Midbrain (tissue), 1 donor: Measurements from ENCODE around the gene USP25.
"Not testable (repeated sequence)": the region's sequence is repeated elsewhere in the genome, so short reads cannot be mapped to it uniquely, and the experiment has no call there.

Source experiments
- DNase-seq: peaks from one replicate; lab custom pipeline; 2025; lab: John Stamatoyannopoulos, UW

Gene USP25

DNA sequence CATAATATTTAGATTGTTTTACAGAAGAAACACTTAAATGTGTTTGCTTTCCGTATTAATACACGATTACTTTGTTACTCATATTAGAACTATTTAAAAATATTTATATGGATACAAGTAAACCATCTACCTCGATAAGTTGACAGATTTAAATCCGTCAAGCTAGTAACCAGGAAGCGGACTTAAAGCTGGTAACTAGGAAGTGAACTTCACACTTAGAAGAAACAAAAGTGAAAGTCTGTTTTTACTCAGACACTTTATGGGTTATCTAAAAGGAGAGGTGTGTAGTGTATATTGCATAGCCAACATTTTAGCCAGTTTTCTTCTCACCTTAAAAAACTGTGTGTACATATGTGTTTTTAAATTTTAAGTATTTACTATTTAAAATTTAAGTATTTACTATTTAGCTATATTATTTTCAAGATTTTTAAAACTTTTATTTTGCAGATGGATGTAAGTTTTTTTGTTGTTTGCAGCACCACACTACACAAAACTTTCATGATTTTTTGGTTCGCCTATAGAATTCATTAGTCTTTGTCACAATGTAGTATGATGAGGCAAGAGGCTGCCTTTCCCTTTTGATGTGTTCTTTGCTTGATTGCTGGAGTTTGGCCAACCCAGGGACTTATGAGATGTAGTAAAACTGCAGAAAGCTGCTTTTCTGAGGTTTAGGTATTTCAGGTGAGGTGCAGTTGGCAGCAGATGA is 2.7 kb downstream of the USP25 start:
- no peak for DNase-seq

DNA sequence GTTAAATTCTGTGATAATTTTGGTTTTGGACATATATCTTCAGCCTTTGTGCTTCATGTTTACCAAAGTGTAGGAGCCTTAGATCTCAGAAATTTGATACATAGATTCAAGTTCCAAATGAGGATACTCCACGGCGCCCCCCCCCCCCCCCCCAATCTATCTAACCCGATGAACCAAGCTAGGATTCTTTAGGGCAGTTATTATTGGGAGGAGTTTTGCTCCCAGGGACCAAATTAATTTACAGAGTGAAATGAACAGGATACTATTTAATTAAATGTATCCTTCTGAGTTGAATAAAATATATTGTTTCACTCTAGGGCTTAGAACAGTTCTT is 3.2 kb downstream of the USP25 start:
- DNase-seq = no peak

DNA sequence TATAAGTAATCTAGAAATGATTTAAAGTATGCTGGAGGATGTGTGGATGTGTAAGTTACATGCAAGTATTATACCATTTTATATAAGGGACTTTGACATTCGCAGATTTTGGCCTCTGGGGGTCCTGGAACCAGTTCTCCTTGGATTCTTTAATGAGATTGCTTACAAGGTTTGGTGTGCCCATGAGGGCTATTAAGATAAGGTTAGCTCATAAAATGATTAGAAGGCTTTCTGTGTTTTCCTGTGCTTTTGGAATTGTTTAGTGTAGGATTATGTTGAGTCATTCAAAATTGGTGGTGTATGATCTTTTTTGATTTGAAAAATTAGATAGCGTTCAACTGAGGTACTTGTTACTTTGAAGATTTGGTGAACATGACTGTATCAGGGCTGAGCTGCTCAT is 5.6 kb downstream of the USP25 start:
- DNase-seq = no peak

DNA sequence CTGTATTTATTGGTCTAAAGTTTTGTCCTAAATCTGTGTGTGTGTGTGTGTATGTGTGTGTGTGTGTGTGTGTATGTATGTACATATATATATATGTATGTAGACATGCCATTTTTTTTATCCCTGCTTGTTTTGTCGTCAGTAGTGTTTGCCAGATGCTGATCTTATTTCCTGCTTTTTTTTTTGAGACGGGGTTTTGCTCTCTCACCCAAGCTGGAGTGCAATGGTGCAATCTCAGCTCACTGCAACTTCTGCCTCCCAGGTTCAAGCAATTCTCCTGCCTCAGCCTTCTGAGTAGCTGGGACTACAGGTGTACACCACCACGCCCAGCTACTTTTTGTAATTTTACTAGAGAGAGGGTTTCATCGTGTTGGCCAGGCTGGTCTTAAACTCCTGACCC is 6.1 kb downstream of the USP25 start:
- not testable (repeated sequence) for DNase-seq

DNA sequence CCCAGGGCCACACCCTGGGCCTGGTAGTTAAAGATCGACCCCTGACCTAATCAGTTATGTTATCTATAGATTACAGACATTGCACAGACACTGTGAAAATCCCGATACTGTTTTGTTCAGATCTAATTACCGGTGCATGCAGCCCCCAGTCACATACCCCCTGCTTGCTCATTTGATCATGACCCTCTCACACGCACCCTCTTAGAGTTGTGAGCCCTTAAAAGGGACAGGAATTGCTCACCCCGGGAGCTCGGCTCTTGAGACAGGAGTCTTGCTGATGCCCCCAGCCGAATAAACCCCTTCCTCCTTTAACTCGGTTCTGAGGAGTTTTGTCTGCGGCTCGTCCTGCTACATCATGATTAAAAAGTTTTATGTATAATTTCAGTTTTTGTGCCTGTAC is 9.0 kb downstream of the USP25 start:
- not testable (repeated sequence) for DNase-seq

DNA sequence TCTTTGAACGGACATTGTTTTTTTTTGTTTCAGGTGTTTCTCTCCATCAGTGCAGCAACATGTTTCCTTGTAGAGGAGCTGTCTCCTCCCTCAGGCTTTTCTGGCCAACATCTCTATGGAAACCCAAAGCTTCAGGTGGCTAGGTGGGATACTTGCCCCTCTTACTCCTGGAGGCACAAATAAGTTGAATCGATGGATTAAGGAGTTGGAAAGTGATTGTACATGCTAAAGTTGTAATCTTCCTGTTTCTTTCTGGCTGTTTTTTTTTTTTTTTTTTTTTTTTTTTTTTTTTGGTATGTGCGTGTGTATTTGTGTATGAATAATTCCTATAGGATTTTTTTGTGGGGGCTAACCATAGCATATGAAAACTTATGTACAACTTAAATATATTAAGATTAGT is 10.6 kb downstream of the USP25 start:
- no peak for DNase-seq

DNA sequence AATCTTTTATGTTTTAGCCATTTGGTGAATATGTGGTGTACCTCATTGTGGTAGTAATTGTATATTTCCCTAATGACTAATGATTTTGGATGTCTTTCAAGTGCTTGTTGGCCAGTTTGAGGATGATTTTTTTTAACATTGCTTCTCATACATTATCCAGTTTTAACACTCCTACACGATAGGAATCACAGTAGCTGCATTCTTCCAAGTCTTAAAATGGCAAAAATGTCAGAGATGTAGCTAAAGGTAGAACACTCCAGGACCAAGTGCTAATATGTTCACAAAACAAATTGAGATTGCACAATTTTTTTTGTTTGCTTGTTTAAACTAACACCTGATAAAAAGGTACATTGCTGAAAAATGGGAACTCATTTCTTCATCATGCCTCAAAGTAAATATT is 11.7 kb downstream of the USP25 start:
- DNase-seq = no peak

DNA sequence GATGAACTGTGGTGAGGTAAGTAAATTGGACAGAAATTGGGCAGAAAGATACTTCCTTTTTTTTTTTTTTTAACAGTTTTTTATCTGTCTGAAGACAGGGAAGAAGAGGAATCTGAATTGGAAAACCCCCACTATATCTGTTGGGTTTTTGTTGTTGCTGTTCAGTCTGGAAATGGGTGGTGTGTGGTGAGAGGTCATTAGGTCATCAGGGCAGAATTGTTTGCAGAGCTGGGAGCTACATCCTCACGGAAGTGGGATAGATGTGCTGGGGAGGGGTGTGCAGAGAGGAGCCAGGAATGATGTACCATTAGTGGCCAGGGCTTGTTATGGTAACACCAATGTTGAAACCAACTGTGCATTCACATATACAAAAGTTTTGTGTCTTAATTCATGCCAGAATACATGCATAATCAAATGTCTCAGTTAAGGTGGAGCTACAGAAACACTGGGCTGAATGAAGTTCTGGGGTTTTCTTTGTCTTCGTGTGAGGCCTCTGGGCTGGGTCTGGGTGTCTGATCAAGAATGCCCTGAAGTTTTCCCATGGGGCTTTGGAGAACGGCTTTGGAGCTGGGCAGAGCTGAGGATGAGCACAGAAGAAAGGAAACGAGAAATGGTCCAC is 12.4 kb downstream of the USP25 start:
- DNase-seq = no peak

DNA sequence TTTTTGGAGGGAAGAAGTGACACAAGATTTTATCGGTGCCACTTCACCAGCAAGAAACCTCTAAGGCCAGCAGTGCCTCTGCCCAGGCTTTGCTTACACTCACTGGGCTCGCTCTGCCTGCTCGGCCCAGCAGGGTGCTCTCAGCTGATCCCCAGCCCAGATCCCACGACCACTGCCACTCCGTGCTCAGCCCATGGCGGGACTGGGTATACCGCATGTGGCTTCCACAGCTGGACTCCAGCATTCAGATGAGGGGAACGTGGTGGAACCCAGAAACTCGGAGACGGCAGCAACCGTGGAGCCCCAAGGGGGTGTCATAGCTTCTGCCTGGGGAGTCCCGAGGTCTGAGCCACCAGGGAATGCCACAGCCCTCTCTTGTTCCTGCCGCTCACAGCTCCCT is 12.9 kb downstream of the USP25 start:
- DNase-seq = no peak

DNA sequence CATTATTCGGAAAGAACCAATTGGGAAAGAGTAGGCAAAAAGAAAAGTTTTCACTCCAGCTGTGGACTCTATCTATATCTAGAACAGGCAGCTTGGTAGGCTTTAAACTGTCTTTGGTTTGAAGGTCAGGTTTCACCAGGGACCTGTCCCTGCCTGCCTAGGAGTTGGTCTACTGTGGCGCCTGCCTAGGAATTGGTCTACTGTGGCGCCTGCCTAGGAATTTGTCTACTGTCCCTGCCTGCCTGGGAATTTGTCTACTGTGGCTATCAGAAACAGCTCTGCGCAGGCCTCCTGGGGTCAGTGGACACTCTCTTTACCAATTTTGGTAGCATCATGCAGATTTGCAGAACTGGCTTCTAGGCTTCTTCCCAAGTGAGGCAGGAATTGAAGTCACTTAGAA is 13.8 kb downstream of the USP25 start:
- DNase-seq = no peak

DNA sequence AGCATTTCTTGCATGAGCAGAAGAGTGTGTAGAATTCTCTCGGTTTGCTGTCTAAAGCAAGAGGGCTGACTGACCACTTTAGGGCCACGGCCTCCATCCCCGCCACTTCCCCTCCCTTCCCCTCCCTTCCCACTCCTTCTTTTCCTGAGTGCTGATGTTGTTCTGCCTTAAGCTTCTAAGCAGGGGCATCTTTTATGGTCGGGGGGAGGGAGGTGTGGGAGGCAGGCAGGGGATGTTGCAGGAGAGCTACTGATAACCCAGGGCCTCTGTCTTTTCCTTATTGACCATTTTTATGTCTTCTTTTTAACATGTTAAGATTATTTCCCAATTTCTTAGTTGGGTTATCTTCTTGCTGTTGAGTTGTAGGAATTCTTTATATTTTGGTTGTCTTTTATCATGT is 15.1 kb downstream of the USP25 start:
- DNase-seq = no peak

DNA sequence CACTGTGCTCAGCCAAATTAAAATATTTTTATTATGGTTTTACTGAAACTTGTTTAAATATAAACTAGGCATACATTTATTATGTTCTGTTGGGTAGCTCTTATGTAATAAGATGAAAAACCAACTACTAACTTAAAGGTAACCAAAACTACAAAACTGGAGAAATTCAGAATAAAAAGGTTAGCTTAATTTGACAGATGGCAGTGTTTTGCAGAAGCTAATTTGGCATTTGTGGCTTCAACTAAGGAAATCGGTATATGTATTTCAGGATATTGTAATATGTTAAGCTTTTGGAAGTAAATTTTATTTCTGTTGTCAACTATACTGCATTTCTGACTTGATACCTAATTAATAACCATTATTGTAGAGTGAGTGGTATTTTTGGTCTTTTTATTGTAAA is 18.8 kb downstream of the USP25 start:
- no peak for DNase-seq

DNA sequence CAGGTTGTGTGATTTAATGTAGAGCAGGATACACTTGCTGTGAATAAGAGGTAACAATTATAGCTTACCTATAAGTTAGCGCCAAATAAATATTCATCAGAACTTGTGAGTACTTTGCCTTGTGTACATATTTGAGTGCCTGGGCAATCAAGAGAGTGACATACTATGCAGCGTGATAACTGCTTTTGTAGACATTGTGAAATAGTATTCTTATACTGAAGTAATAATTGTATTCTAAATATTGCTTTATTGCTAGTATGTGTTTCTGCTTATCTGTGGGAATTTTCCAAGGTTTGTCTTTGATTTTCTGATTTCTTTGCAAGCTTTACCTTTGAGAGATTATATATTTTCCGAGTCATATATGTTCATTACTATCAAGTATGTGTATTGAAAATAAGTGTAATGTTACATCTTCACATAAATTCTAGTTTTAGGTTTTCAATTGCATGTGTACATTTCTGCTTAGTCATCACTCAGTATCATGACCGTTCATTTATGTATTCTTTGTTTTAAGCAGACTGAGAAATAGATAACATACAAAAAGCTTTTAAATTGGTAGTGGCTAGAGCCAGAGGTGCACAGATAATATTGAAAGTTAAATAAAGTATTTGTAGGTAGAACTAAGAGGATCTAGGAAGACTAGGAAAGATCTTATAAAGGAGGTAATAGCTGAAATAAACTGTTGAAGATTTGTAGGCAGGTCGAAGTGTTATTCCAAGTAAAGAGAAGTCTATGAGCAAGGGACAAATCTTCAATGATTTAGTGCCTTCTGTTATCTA is 19.5 kb downstream of the USP25 start:
- no peak for DNase-seq

DNA sequence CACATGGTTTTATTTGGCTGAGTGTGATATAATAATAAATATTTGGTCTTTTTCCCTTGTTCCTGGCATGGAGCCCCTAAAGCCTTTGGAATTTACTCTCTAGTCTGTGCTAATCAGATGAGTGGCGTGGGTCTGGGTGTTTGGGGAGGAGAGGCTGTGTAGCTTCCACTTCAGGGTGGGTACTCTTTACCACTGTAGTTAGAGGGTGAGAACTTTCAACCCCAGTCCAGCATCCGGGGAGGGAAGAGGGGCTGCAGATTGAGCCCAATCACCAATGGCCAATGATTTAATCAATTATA is 20.0 kb downstream of the USP25 start:
- no peak for DNase-seq

DNA sequence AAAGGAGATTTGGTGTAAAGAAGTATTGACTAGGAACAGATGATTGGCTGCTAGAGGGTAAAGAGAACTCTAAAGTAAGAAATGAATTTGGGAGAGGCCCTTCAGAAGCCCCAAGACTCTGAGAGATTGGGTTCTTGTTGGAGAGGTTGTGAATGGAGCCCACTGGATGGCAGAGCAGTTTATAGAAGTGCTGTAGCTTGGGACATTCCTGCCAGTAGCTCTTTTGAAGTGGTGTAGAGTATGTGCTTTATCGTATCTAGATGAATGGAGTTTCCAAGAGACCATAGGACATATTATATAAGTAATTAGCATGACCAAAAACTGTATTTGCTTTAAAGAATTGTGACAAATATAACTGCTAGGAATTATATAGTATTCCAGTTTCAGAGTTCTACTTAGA is 21.3 kb downstream of the USP25 start:
- DNase-seq = no peak

DNA sequence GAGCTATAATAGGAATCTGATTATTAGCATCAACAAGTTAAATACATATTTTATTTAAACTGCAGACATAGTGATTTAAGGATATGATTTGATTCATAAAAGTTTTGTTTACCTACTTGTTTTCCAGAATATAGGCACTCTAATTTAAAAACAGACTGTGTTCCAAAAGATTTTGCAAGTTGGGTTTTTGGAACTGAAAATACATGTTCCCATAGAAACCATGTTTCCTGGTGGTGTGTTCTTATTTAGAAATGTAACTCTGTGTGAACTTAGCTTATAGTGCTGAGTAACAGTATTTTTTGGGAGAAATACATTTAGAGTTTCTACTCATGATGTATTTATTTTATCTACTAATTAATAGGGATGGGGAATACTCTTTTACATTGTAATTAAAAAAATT is 21.8 kb downstream of the USP25 start:
- no peak for DNase-seq

DNA sequence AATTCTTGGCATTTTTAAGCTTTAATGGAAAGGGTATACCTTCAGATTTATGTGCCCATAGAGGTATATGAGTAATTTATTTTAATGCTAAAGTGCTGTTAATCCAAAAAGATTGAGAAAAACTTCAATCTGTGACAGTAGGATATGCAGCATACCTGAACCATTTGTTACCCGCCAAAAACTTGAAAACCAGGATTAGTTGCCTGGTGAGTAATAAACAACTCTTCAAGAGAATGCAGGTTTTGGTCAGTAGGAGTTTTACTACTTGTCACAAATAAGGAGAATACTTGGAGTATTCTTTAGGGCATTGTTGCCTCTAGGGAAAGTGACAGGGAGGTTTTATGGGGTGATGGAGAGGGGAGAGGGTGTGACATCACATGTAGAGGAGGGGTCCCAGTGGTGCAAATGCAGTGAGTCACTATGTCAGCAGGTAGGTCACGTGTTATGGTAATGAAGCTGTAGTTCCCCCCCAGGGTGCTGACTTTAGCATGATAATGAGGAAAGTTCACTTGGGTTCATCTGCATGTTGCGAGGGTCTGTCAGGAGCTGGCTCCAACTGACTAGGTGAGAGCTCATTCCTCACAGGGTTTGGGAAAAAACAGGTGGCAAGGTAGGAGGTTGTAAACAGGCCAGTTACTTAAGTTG is 23.1 kb downstream of the USP25 start:
- DNase-seq = no peak

DNA sequence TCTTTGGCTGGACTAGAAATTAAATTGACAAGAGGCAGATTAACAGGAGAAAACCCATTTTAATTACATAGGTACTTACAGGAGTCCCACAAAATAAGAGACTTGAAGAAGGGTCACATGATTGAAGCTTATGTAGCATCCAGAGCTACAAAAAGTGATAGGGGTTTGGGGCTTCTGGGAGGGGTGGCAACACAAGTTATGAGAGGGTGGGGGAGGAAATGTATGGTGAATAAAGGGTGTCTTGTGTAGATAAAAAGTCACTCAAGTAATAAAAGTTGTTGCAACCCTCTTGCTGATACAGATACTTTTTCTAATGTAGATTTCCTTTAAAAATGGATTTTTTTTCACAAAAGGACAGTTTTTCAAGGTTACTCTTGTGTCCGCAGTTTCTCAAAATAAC is 24.0 kb downstream of the USP25 start:
- no peak for DNase-seq

DNA sequence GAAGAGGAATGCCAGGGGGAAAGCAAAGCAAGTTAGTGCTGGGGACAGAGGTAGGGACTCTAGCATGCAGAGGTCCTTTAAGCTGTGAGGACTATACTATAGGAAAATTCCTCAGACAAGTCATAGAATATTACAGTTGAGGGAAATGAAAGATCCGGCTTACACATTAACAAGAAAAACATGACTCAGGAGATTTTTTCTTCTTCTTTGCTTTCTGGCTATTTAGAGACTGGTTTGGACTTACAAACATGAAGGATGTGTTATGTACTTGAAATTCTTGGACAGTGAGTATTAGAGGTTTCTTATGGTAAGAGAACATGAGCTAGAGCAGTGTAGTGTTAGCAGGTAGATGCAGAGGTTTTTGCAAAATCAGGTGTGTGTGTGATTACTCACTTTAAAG is 24.9 kb downstream of the USP25 start:
- no peak for DNase-seq

DNA sequence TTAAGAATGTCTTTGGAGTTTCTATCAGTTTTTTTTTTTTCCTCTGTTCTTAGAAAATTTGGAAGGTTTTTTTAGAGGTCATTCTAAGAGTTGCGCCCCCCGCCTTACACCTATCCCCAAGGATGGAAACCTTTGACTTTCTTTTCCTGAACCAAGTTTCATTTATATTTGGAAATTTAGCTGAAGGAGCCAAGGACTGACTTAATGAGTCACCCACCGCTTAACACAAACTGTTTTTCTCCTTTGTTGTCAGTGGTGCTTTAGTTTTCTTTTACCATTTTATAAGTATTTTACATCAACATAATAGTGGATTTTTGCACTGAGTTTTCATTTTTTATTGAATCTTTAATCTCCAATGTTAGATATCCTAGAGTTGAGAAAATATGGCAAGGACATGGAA is 25.3 kb downstream of the USP25 start:
- no peak for DNase-seq

DNA sequence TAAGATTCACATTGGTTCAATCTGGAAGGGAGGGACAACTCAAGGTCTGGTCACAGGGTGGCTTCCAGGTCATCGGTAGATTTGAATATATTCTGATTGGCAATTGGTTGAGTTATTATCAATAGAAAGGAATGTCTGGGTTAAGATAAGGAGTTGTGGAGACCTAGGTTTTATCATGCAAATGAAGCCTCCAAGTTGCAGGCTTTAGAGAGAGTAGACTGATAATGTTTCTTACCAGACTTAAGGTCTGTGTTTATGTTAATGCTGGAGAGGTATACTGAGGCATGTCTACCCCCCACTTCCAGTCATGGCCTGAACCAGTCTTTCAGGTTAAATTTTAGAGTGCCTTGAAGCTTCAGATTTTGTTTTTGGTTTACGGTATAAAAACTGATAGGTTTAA is 29.7 kb downstream of the USP25 start:
- DNase-seq = no peak

DNA sequence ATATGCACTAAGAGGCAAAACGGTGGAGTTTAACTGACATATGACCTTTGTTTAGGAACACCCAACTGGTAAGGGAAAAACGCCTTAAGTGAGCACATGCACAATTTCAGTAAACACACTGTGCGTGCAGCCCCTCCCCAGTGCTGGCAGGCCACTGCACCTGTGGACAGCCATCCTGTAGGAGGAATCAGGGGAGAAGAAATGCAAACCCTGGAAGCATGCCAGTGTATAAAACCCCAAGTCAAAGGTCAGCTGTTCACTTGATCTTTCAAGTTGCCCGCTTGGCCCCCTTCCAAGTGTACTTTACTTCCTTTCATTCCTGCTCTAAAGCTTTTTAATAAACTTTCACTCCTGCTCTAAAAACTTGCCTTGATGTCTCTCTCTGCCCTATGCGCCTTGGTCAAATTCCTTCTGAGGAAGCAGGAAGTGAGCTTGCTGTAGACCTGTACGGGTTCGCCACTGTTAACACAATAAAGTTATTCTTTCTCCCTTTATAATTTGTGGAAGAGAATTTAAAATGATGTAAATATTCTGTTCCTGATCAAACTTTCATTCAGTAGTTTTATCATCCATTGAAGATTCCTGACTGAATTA is 31.8 kb downstream of the USP25 start:
- DNase-seq = no peak

DNA sequence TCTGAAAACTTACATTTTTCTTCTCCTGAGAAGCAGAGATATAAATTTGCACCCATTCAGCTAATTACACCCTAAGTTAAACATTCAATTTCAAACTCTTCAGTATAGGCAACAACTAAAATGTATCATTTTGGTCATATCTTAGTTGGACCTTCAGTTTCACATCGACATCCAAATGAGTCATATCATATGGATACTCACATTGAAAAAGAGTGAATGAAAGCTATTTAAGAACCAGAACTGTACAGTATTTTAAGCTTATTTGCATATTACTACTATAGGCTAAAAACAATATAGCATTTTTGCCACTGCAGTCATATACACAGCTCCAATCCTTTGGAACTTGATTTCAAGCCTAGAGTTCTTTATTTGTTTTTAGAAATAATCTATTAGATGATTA is 33.6 kb downstream of the USP25 start:
- no peak for DNase-seq
